Loucy (cell line): ENCODE results near the gene TNFAIP3.

Source experiments
- H2AFZ ChIP-seq: fragments of 200-600 bp; sonication (generic); 2 replicates; pipeline ENCODE4 v1.6.0; 2016; ENCODE audit warnings: antibody characterized with exemption, mild to moderate bottlenecking, low read length, moderate library complexity
- H3F3A ChIP-seq: fragments of 200-600 bp; 2 replicates; pipeline ENCODE4 v1.6.0; 2016; ENCODE audit warnings: antibody characterized with exemption, low read depth, mild to moderate bottlenecking
- H3K27me3 ChIP-seq: fragments of 200-600 bp; sonication (generic); 2 replicates; pipeline ENCODE4 v1.6.1; 2014; ENCODE audit warnings: low read length, mild to moderate bottlenecking; ENCODE audit not compliant: insufficient read depth, poor library complexity, severe bottlenecking
- H3K36me3 ChIP-seq: fragments of 200-600 bp; sonication (generic); 2 replicates; pipeline ENCODE4 v1.6.1; 2016; ENCODE audit warnings: low read length; ENCODE audit not compliant: insufficient read depth
- H3K4me1 ChIP-seq: fragments of 200-600 bp; sonication (generic); 2 replicates; pipeline ENCODE4 v1.5.1; 2014; ENCODE audit warnings: low read length, mild to moderate bottlenecking; ENCODE audit not compliant: insufficient read depth, poor library complexity, severe bottlenecking
- H3K4me2 ChIP-seq: fragments of 200-600 bp; sonication (generic); 2 replicates; pipeline ENCODE4 v1.6.0; 2014; ENCODE audit warnings: antibody characterized with exemption, low read length, low read depth, mild to moderate bottlenecking; ENCODE audit not compliant: poor library complexity, severe bottlenecking
- H3K4me3 ChIP-seq: fragments of 200-600 bp; sonication (generic); 2 replicates; pipeline ENCODE4 v1.5.1; 2014; ENCODE audit warnings: low read length, mild to moderate bottlenecking, mixed read lengths; ENCODE audit not compliant: poor library complexity, severe bottlenecking
- H3K79me2 ChIP-seq: fragments of 200-600 bp; sonication (generic); 2 replicates; pipeline ENCODE4 v1.6.1; 2014; ENCODE audit warnings: low read length; ENCODE audit not compliant: insufficient read depth
- H3K9ac ChIP-seq: fragments of 200-600 bp; sonication (generic); 2 replicates; pipeline ENCODE4 v1.6.0; 2014; ENCODE audit warnings: mild to moderate bottlenecking, low read depth, low read length, moderate library complexity; ENCODE audit not compliant: poor library complexity, severe bottlenecking
- H3K9me2 ChIP-seq: fragments of 200-600 bp; sonication (generic); replicated peaks from 2 replicates; pipeline ENCODE4 v1.6.1; 2016; ENCODE audit warnings: low read depth, low read length, mixed read lengths
- H3K9me3 ChIP-seq: fragments of 200-600 bp; sonication (generic); 2 replicates; pipeline ENCODE4 v1.6.1; 2014; ENCODE audit warnings: mild to moderate bottlenecking, antibody characterized with exemption, low read length, low read depth; ENCODE audit not compliant: insufficient read depth
- H4K20me1 ChIP-seq: fragments of 200-600 bp; sonication (generic); 2 replicates; pipeline ENCODE4 v1.6.0; 2014; ENCODE audit warnings: antibody characterized with exemption, low read length, mild to moderate bottlenecking; ENCODE audit not compliant: insufficient read depth, poor library complexity, severe bottlenecking
- CTCF ChIP-seq: fragments of 200-600 bp; sonication (generic); conservative IDR thresholded peaks from 2 replicates; pipeline ENCODE4 v1.5.1; 2014; ENCODE audit warnings: mild to moderate bottlenecking, antibody characterized with exemption, low read length
- EZH2phosphoT487 ChIP-seq: fragments of 200-600 bp; IDR thresholded peaks from 2 replicates; pipeline ENCODE4 v1.6.1; 2018; ENCODE audit warnings: antibody characterized with exemption, mild to moderate bottlenecking, moderate library complexity, borderline replicate concordance

TNFAIP3 gene

GRCh38 chr6:137823826-137824555 is 43.1 kb upstream of the TNFAIP3 start:
- Histone ChIP-seq H3K36me3 (no peaks in the 10 kb centered on the region), H3K4me2 (peak overlapping the region; percentile 65), H3K9ac (peak overlapping the region; percentile 30), H3K4me1 (peaks cover 76% of the 10 kb centered on the region), H3K9me3 (no peaks in the 10 kb centered on the region), H2AFZ (peak overlapping the region; percentile 8; the same call in 1 of the 2 replicates), H3K4me3 (peak overlapping the region; percentile 45), H3K27me3 (no peaks in the 10 kb centered on the region), H3K9me2 (no peaks in the 10 kb centered on the region), H3F3A (peaks cover 11% of the 10 kb centered on the region), H3K79me2 (no peaks in the 10 kb centered on the region), H4K20me1 (no peaks in the 10 kb centered on the region)
- TF ChIP-seq CTCF: no peak
- TF ChIP-seq EZH2phosphoT487: no peak

GRCh38 chr6:137824556-137824879 is 42.5 kb upstream of the TNFAIP3 start:
- TF ChIP-seq EZH2phosphoT487 (no peak), CTCF (no peak)
- no peaks in the 10 kb centered on the region for H3K9me3 ChIP-seq
- peak overlapping the region; percentile 45 for H3K4me3 ChIP-seq
- no peaks in the 10 kb centered on the region for H4K20me1 ChIP-seq
- peaks cover 9% of the 10 kb centered on the region for H3F3A ChIP-seq
- H2AFZ ChIP-seq: 0 out of 2 replicates have a peak overlapping the region, but pooled peaks have one; percentile 8
- peak overlapping the region; percentile 65 for H3K4me2 ChIP-seq
- H3K27me3 ChIP-seq: no peaks in the 10 kb centered on the region
- H3K4me1 ChIP-seq: peaks cover 76% of the 10 kb centered on the region
- H3K36me3 ChIP-seq: no peaks in the 10 kb centered on the region
- H3K9ac ChIP-seq: peak overlapping the region; percentile 30
- no peaks in the 10 kb centered on the region for H3K79me2 ChIP-seq
- H3K9me2 ChIP-seq: no peaks in the 10 kb centered on the region

- Histone ChIP-seq H3K9me3 (no peaks in the 10 kb centered on the region), H3K27me3 (no peaks in the 10 kb centered on the region), H3K36me3 (no peaks in the 10 kb centered on the region), H3K4me3 (peak overlapping the region; percentile 45), H2AFZ (no peak overlapping the region), H3K9me2 (no peaks in the 10 kb centered on the region), H3F3A (peaks cover 8% of the 10 kb centered on the region), H3K79me2 (no peaks in the 10 kb centered on the region), H3K4me2 (peak overlapping the region; percentile 65), H3K9ac (peak overlapping the region; percentile 30), H3K4me1 (peaks cover 72% of the 10 kb centered on the region), H4K20me1 (no peaks in the 10 kb centered on the region)
- no peak for TF ChIP-seq EZH2phosphoT487
- no peak for TF ChIP-seq CTCF
Observed at GRCh38 chr6:137824896-137825295, 42.2 kb upstream of the TNFAIP3 start.
